Measurements from ENCODE around the gene ADAMTS1.

GRCh38 chr21:26892151-26892550 is 46.9 kb upstream of the ADAMTS1 start:
- no peak for TF ChIP-seq CTCF (conservative IDR thresholded peaks at IDR 0.05; ENCODE audit: low read length)
- no peak for TF ChIP-seq EZH2phosphoT487 (IDR thresholded peaks at IDR 0.05; ENCODE audit: borderline replicate concordance, low read depth, low read length)
